Measurements from ENCODE around the gene GEN1. TPM values are rescaled to one million over a fixed set of nuclear protein-coding genes. Genes with fewer than 3 reads are reported as not detected.

The GEN1 gene
- total and polyA plus RNA-seq, 2 donors (not counting 1 experiment from before 2014, with no cell fraction given), result 16.7 to 105 TPM

DNA sequence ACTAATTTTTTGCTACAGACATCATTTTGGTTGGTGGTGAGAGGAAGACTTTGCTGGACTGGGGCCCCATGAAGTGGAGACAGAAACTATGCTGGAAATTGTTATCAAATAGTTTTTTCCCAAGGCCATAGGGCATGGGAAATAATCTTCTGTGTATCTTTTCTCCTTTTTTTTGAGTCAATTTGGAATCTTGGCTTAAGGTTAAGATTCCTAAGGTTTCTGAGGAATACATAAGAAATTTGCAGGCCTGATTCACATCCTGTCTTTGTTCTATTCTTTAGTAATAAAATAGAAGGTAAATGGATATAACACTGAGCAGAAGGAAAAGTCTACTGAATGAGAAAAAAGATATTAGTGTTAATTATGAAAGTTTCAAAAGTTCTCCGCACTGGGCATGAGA lies 16.9 kb upstream of the GEN1 start:
- H3K4me1 ChIP-seq (ENCODE audit: control insufficient read depth in 2 of 2, insufficient read depth in 2 of 2, low read length in 2 of 2), result no peaks in the 10 kb centered on the region
- no peak overlapping the region for H3K4me3 ChIP-seq (ENCODE audit: control extremely low read depth in 1 of 5, extremely low read depth in 1 of 5, insufficient read depth in 1 of 5, low read depth in 2 of 5, low read length in 4 of 5)
- no peak for DNase-seq
- H4K20me1 ChIP-seq (ENCODE audit: control insufficient read depth, insufficient read depth, low read length, poor library complexity, severe bottlenecking), result peaks cover 12% of the 10 kb centered on the region
- Mint-ChIP-seq H3K9me3 (ENCODE audit: insufficient read depth) (no peaks in the 10 kb centered on the region), H3K4me1 (peaks cover 11% of the 10 kb centered on the region), H3K4me3 (no peak overlapping the region), H3K27ac (no peak overlapping the region), H3K27me3 (no peaks in the 10 kb centered on the region)
- peaks cover 10 to 86% of the 10 kb centered on the region in 2 experiments for H3K36me3 ChIP-seq (replicated peaks in 1 of 2; ENCODE audit: control extremely low read depth in 1 of 2, control insufficient read depth in 1 of 2, extremely low read depth in 1 of 2, insufficient read depth in 2 of 2, low read length in 1 of 2)
- 90% methylated on average over 1 of the region's 1 CpG for WGBS (ENCODE audit: insufficient coverage)
- no peaks in the 10 kb centered on the region for H3K9me3 ChIP-seq (ENCODE audit: control extremely low read depth in 1 of 3, control insufficient read depth in 2 of 3, insufficient read depth in 1 of 3, low read length in 2 of 3)
- H3K27ac ChIP-seq (ENCODE audit: low read length in 2 of 2), result no peak overlapping the region
- POLR2A ChIA-PET, result no interaction called here
- H3K4me2 ChIP-seq (replicated peaks; ENCODE audit: low read depth, low read length, poor library complexity, severe bottlenecking), result no peak overlapping the region
- ATAC-seq (ENCODE audit: low read depth), result no peak
- H3K79me2 ChIP-seq (ENCODE audit: control insufficient read depth, insufficient read depth, low read length), result peaks cover 54% of the 10 kb centered on the region
- no peak for TF ChIP-seq EZH2 (IDR thresholded peaks at IDR 0.05; ENCODE audit: borderline replicate concordance, insufficient read depth, low read depth, low read length, poor library complexity, severe bottlenecking)
- no peak for TF ChIP-seq CTCF (IDR thresholded peaks at IDR 0.05)
- H2AFZ ChIP-seq (ENCODE audit: insufficient read depth, low read depth, low read length, poor library complexity, severe bottlenecking), result no peak overlapping the region
- intact Hi-C loops (cut with micrococcal nuclease), result no loop called here
- H3K9ac ChIP-seq (ENCODE audit: low read length), result no peak overlapping the region
- CTCF ChIA-PET, result no interaction called here
- H3K27me3 ChIP-seq (replicated peaks in 1 of 4; ENCODE audit: control extremely low read depth in 1 of 4, control insufficient read depth in 3 of 4, insufficient read depth in 4 of 4, low read length in 3 of 4), result no peaks in the 10 kb centered on the region

GRCh38 chr2:17740203-17740602 lies 13.7 kb upstream of the GEN1 start:
- Histone ChIP-seq H3K36me3 (replicated peaks in 1 of 2; ENCODE audit: control extremely low read depth in 1 of 2, control insufficient read depth in 1 of 2, extremely low read depth in 1 of 2, insufficient read depth in 2 of 2, low read length in 1 of 2) (peaks cover 15 to 84% of the 10 kb centered on the region in 2 experiments), H2AFZ (ENCODE audit: insufficient read depth, low read depth, low read length, poor library complexity, severe bottlenecking) (no peak overlapping the region), H3K9ac (ENCODE audit: low read length) (no peak overlapping the region), H3K4me2 (replicated peaks; ENCODE audit: low read depth, low read length, poor library complexity, severe bottlenecking) (no peak overlapping the region), H3K27me3 (replicated peaks in 1 of 4; ENCODE audit: control extremely low read depth in 1 of 4, control insufficient read depth in 3 of 4, insufficient read depth in 4 of 4, low read length in 3 of 4) (no peaks in the 10 kb centered on the region), H3K4me3 (ENCODE audit: control extremely low read depth in 1 of 5, extremely low read depth in 1 of 5, insufficient read depth in 1 of 5, low read depth in 2 of 5, low read length in 4 of 5) (no peak overlapping the region), H3K27ac (ENCODE audit: low read length in 2 of 2) (no peak overlapping the region), H4K20me1 (ENCODE audit: control insufficient read depth, insufficient read depth, low read length, poor library complexity, severe bottlenecking) (peaks cover 17% of the 10 kb centered on the region), H3K9me3 (ENCODE audit: control extremely low read depth in 1 of 3, control insufficient read depth in 2 of 3, insufficient read depth in 1 of 3, low read length in 2 of 3) (no peaks in the 10 kb centered on the region), H3K79me2 (ENCODE audit: control insufficient read depth, insufficient read depth, low read length) (peaks cover 80% of the 10 kb centered on the region), H3K4me1 (ENCODE audit: control insufficient read depth in 2 of 2, insufficient read depth in 2 of 2, low read length in 2 of 2) (no peaks in the 10 kb centered on the region)
- H3K27ac Mint-ChIP-seq, result no peak overlapping the region
- intact Hi-C loops (cut with micrococcal nuclease), result no loop called here
- H3K9me3 Mint-ChIP-seq (ENCODE audit: insufficient read depth), result no peaks in the 10 kb centered on the region
- H3K4me1 Mint-ChIP-seq, result peaks cover 8% of the 10 kb centered on the region
- ChIA-PET CTCF (interaction anchor here (1.2 to 1.8 kb wide), 4 partner anchors 9 to 91 kb away, joined by 3 to 8 read pairs (median 3); no protein-coding TSS in a partner anchor), POLR2A (no interaction called here)
- TF ChIP-seq CTCF (IDR thresholded peaks at IDR 0.05) (no peak), EZH2 (IDR thresholded peaks at IDR 0.05; ENCODE audit: borderline replicate concordance, insufficient read depth, low read depth, low read length, poor library complexity, severe bottlenecking) (no peak)
- H3K4me3 Mint-ChIP-seq, result no peak overlapping the region
- no peaks in the 10 kb centered on the region for H3K27me3 Mint-ChIP-seq
- DNase-seq (no peak), ATAC-seq (ENCODE audit: low read depth) (no peak)
- 96% methylated on average over 2 of the region's 2 CpGs for WGBS (ENCODE audit: insufficient coverage)

Measured in B cell (primary cell).